Measurements from ENCODE around the gene C2orf81.
A peak's percentile ranks its signal among the peaks of the same experiment; 100 is the strongest.

The C2orf81 gene

DNA sequence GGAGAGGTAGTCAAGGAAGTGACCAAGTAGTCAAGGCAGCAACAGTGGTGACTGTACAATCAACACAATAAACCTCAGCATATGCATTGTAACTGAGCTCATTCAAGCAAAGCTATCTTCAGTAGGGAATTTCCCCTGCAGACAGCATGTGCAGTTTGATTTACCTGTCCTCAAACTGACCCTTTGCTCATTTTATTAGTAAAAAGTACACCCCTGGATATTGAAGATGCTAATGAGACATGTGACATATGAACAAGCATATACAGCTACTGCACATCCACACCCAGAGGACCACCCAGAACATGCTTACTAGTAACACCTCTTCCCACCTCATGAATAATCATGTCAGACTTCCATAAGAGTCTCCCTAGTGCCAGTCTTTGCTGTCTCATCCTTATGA is 15.4 kb downstream of the C2orf81 start:
- Histone ChIP-seq H3K4me3 (ENCODE audit: low read depth, low read length) (no peak overlapping the region), H3K79me2 (no peaks in the 10 kb centered on the region), H2AFZ (no peak overlapping the region), H3K36me3 (ENCODE audit: control insufficient read depth, insufficient read depth, low read length) (no peaks in the 10 kb centered on the region), H3K4me2 (ENCODE audit: low read length) (no peak overlapping the region), H3K9ac (no peak overlapping the region), H3K9me3 (ENCODE audit: control insufficient read depth, low read length) (no peaks in the 10 kb centered on the region), H3K27ac (no peak overlapping the region), H3K4me1 (no peaks in the 10 kb centered on the region), H3K27me3 (ENCODE audit: control insufficient read depth, insufficient read depth, low read length) (no peaks in the 10 kb centered on the region)
- TF ChIP-seq, protein P1, sequence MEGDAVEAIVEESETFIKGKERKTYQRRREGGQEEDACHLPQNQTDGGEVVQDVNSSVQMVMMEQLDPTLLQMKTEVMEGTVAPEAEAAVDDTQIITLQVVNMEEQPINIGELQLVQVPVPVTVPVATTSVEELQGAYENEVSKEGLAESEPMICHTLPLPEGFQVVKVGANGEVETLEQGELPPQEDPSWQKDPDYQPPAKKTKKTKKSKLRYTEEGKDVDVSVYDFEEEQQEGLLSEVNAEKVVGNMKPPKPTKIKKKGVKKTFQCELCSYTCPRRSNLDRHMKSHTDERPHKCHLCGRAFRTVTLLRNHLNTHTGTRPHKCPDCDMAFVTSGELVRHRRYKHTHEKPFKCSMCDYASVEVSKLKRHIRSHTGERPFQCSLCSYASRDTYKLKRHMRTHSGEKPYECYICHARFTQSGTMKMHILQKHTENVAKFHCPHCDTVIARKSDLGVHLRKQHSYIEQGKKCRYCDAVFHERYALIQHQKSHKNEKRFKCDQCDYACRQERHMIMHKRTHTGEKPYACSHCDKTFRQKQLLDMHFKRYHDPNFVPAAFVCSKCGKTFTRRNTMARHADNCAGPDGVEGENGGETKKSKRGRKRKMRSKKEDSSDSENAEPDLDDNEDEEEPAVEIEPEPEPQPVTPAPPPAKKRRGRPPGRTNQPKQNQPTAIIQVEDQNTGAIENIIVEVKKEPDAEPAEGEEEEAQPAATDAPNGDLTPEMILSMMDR (IDR thresholded peaks at IDR 0.05) = no peak

DNA sequence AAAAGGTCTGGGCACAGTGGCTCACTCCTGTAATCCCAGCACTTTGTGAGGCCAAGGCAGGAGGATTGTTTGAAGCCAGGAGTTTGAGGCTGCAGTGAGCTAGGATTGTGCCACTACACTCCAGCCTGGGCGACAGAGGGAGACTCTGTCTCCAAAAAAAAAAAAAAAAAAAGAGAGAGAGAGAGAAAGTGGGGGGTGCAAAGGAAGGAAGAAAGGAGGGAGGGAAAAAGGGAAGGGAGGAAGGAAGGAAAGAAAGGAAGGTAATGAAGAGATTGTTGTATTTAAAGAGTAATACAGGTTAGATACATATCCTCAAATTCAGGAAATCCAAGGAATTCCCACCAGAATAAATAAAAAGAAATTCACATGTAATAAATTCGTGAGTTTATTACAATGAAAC is 19.5 kb downstream of the C2orf81 start:
- no peaks in the 10 kb centered on the region for H3K4me1 ChIP-seq

DNA sequence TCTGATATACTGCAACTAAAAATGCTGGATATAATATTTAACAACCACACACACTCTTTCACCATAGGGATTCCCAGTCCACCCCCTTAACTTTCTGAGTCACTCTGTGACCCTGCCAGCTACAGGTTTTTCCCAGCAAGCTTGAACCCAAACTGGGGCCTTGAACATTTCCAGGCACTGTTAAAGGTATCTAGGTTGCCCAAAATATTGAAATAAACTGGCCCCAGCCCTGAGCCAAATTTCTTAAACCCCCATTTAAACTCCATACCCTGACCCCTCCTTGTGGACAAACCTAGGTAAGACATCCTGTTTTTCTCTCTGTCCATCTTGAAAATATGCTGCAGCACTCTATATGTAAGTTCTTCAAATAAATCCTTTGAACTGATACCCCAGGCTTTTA is 21.6 kb downstream of the C2orf81 start:
- H3K27me3 ChIP-seq (ENCODE audit: control insufficient read depth, insufficient read depth, low read length) = no peaks in the 10 kb centered on the region
- H3K9ac ChIP-seq = no peak overlapping the region
- no peaks in the 10 kb centered on the region for H3K36me3 ChIP-seq (ENCODE audit: control insufficient read depth, insufficient read depth, low read length)
- no peaks in the 10 kb centered on the region for H3K9me3 ChIP-seq (ENCODE audit: control insufficient read depth, low read length)
- H3K4me3 ChIP-seq (ENCODE audit: low read depth, low read length) = no peak overlapping the region
- H3K79me2 ChIP-seq = no peaks in the 10 kb centered on the region
- no peak overlapping the region for H3K4me2 ChIP-seq (ENCODE audit: low read length)
- TF ChIP-seq, protein P1 (IDR thresholded peaks at IDR 0.05) = peak; percentile 52
- no peak overlapping the region for H2AFZ ChIP-seq
- H3K4me1 ChIP-seq = no peaks in the 10 kb centered on the region
- no peak overlapping the region for H3K27ac ChIP-seq

More for the DNA sequence above, 19.5 kb downstream of the C2orf81 start:
- Histone ChIP-seq H2AFZ (no peak overlapping the region), H3K27ac (no peak overlapping the region), H3K9me3 (ENCODE audit: control insufficient read depth, low read length) (no peaks in the 10 kb centered on the region), H3K9ac (no peak overlapping the region), H3K4me3 (ENCODE audit: low read depth, low read length) (no peak overlapping the region), H3K79me2 (no peaks in the 10 kb centered on the region), H3K27me3 (ENCODE audit: control insufficient read depth, insufficient read depth, low read length) (no peaks in the 10 kb centered on the region), H3K36me3 (ENCODE audit: control insufficient read depth, insufficient read depth, low read length) (no peaks in the 10 kb centered on the region), H3K4me2 (ENCODE audit: low read length) (no peak overlapping the region)
- TF ChIP-seq, protein P1 (IDR thresholded peaks at IDR 0.05) = no peak

DNA sequence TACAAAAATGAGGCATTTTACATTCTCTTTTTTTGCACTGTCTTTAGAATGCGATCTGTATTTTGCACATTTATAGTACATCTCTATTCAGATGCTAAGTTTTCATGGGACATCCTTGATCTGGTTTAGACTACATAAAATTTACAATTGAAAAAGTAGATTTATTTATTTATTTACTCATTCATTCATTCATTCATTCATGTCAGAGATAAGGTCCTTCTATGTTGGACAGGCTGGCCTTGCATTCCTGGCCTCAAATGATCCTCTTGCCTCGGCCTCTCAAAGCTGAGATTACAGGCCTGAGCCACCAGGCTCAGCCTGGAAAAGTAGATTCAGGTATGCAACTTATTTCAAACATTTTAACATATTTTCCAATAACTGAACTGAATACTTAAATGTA is 25.3 kb downstream of the C2orf81 start:
- Histone ChIP-seq H3K4me3 (ENCODE audit: low read depth, low read length) (no peak overlapping the region), H3K27me3 (ENCODE audit: control insufficient read depth, insufficient read depth, low read length) (no peaks in the 10 kb centered on the region), H2AFZ (no peak overlapping the region), H3K4me1 (no peaks in the 10 kb centered on the region), H3K4me2 (ENCODE audit: low read length) (no peak overlapping the region), H3K27ac (no peak overlapping the region), H3K36me3 (ENCODE audit: control insufficient read depth, insufficient read depth, low read length) (no peaks in the 10 kb centered on the region), H3K79me2 (peaks cover 14% of the 10 kb centered on the region), H3K9ac (no peak overlapping the region), H3K9me3 (ENCODE audit: control insufficient read depth, low read length) (no peaks in the 10 kb centered on the region)
- TF ChIP-seq, protein P1 (IDR thresholded peaks at IDR 0.05) = no peak

DNA sequence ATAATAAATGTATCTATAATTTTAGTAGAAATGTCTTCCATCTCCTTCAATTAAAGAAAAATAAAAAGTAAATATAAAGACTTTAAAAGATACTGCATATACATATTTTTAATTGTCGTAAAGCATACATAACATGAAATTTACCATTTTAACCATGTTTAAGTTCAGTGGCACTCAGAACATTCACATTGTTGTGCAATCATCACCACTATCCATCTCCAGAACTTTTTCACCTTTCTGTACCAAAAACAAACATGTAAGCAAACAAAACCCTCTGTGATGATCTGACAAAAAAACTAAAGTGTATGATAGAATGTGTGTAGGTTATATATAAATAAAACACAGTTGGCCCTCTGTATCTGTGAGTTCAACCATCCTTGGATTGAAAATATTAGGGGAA is 27.9 kb downstream of the C2orf81 start:
- Histone ChIP-seq H3K4me1 (peaks cover 9% of the 10 kb centered on the region), H3K9ac (no peak overlapping the region), H3K27me3 (ENCODE audit: control insufficient read depth, insufficient read depth, low read length) (no peaks in the 10 kb centered on the region), H2AFZ (no peak overlapping the region), H3K79me2 (peaks cover 38% of the 10 kb centered on the region), H3K9me3 (ENCODE audit: control insufficient read depth, low read length) (no peaks in the 10 kb centered on the region), H3K4me2 (ENCODE audit: low read length) (no peak overlapping the region), H3K36me3 (ENCODE audit: control insufficient read depth, insufficient read depth, low read length) (no peaks in the 10 kb centered on the region), H3K4me3 (ENCODE audit: low read depth, low read length) (no peak overlapping the region), H3K27ac (no peak overlapping the region)
- TF ChIP-seq, protein P1 (IDR thresholded peaks at IDR 0.05) = no peak

Data from parathyroid adenoma (tissue), 2 donors.